ENCODE data around the gene STMN1.
A peak's percentile ranks its signal among the peaks of the same experiment; 100 is the strongest.

STMN1 gene

GRCh38 chr1:25895365-25895990, 10.7 kb downstream of the STMN1 start:
- DNase-seq (ENCODE audit: low read depth in 3 of 3) = peak; percentile 73 to 79 (median 76)

GRCh38 chr1:25893116-25893515, 13.1 kb downstream of the STMN1 start:
- DNase-seq (ENCODE audit: low read depth in 3 of 3) = no peak

- no peak for DNase-seq (ENCODE audit: low read depth in 3 of 3)
Measured at GRCh38 chr1:25891606-25892005, 14.6 kb downstream of the STMN1 start.

- DNase-seq (ENCODE audit: low read depth in 3 of 3) = no peak
Measured at GRCh38 chr1:25890239-25891034, 15.8 kb downstream of the STMN1 start.

- DNase-seq (ENCODE audit: low read depth in 3 of 3) = no peak
Measured at GRCh38 chr1:25889470-25889869, 16.7 kb downstream of the STMN1 start.

- DNase-seq (ENCODE audit: low read depth in 3 of 3) = no peak
Measured at GRCh38 chr1:25888426-25888987, 17.7 kb downstream of the STMN1 start.

- DNase-seq (ENCODE audit: low read depth in 3 of 3) = no peak
Measured at GRCh38 chr1:25885602-25886001, 20.6 kb downstream of the STMN1 start.

- no peak for DNase-seq (ENCODE audit: low read depth in 3 of 3)
Measured at GRCh38 chr1:25881266-25881665, 25.0 kb downstream of the STMN1 start.

- no peak for DNase-seq (ENCODE audit: low read depth in 3 of 3)
Measured at GRCh38 chr1:25880518-25880917, 25.7 kb downstream of the STMN1 start.

- no peak for DNase-seq (ENCODE audit: low read depth in 3 of 3)
Measured at GRCh38 chr1:25879675-25880074, 26.5 kb downstream of the STMN1 start.

- no peak for DNase-seq (ENCODE audit: low read depth in 3 of 3)
Measured at GRCh38 chr1:25878690-25879089, 27.5 kb downstream of the STMN1 start.

- no peak for DNase-seq (ENCODE audit: low read depth in 3 of 3)
Measured at GRCh38 chr1:25877155-25877554, 29.1 kb downstream of the STMN1 start.

GRCh38 chr1:25876693-25877077, 29.5 kb downstream of the STMN1 start:
- DNase-seq (ENCODE audit: low read depth in 3 of 3) = no peak

- DNase-seq (ENCODE audit: low read depth in 3 of 3) = no peak
Measured at GRCh38 chr1:25875856-25876692, 30.1 kb downstream of the STMN1 start.

GRCh38 chr1:25875154-25875855, 30.9 kb downstream of the STMN1 start, which contains the start of gene PAQR7:
Gene PAQR7 (minus strand): TSS chr1:25875708. CDS start chr1:25863839, 11,869 bp downstream.
- DNase-seq (ENCODE audit: low read depth in 3 of 3) = peak; percentile 17 to 58 (median 41)

- peak in 1 of 3 donors; percentile 8 for DNase-seq (ENCODE audit: low read depth in 3 of 3)
Measured at GRCh38 chr1:25874635-25875153, 31.5 kb downstream of the STMN1 start.

GRCh38 chr1:25874209-25874608, 32.0 kb downstream of the STMN1 start:
- DNase-seq (ENCODE audit: low read depth in 3 of 3) = no peak

GRCh38 chr1:25873120-25873519, 33.1 kb downstream of the STMN1 start:
- no peak for DNase-seq (ENCODE audit: low read depth in 3 of 3)

GRCh38 chr1:25872713-25873112, 33.5 kb downstream of the STMN1 start:
- DNase-seq (ENCODE audit: low read depth in 3 of 3) = no peak

- no peak for DNase-seq (ENCODE audit: low read depth in 3 of 3)
Measured at GRCh38 chr1:25871704-25872494, 34.3 kb downstream of the STMN1 start.

Measured in stimulated activated CD4-positive, alpha-beta T cell treated with anti-CD3 and anti-CD28 coated beads, TNF-alpha, amount 100 ng/mL, for 48 hours (primary cell).